ENCODE results near the gene MLLT1.

DNA sequence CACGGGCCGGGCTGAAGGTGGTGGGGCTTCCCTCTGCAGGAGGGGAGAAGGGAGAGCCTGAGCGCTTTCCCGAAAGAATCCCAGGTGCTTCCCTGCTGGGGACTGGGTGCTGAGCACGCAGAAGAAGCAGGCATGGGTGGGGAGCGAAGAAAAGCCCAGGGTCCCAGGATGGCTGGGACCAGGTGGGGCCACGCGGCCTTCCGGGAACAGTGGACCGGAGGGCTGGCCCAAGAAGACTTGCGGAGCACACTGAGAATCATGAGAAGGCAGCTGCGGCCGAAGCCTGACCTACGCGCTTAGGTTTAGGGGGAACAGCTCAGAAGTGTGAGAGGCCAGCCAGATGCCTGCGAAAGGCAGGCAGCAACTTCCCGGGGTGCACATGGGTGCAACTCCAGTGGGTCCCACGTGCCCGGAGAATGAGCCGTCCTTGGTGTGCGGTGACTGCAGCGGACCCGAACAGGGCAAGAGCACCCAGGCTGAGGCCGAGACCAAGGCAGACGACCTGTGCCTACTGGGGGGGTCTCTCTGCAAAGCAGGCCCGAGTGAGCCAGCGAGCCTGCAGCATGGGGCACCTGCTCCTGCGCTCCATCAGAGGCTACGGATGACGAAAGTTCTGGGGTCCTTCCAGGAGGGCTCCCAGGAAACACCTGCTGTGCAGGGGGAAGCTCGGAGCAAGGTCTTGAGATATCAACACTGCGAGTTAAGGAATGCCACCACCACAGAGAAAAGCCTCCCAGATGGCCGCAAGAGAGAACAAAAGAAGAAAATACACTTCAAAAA, 52.4 kb downstream of the MLLT1 start:
- TF ChIP-seq CTCF (conservative IDR thresholded peaks at IDR 0.05) = no peak
- no peak for TF ChIP-seq EZH2 (IDR thresholded peaks at IDR 0.05; ENCODE audit: low read depth)
